T-helper 2 cell treated with Interferon-gamma antibody and Interleukin-4, amounts not matched to agents 100 ng/mL and 5 ng/mL, for 36 hours (primary cell): Measurements from ENCODE around the gene SLC38A4. TPM values are rescaled to one million over a fixed set of nuclear protein-coding genes. Genes with fewer than 3 reads are reported as not detected.

ENCODE experiments used
- intact Hi-C: fragments of 100-400 bp; cut with micrococcal nuclease; formaldehyde crosslinking; loops from one replicate; pipeline ENCODE4 v1.15.1; 2023
- total RNA-seq: library from RNA; stranded (reverse); gene quantifications from 2 replicates; pipeline ENCODE4 v1.2.3, GENCODE V29; 2022

The SLC38A4 gene
- total RNA-seq, 1 donor from 2014 or later, result not detected

- intact Hi-C loops, result no loop called here
Measured at GRCh38 chr12:46815809-46816208, 10.0 kb downstream of the SLC38A4 start.

- intact Hi-C loops, result no loop called here
Measured at GRCh38 chr12:46814143-46814542, 11.7 kb downstream of the SLC38A4 start.

GRCh38 chr12:46811185-46811584 lies 14.6 kb downstream of the SLC38A4 start:
- intact Hi-C loops, result no loop called here

- intact Hi-C loops, result no loop called here
Measured at GRCh38 chr12:46808955-46809697, 16.7 kb downstream of the SLC38A4 start.

- intact Hi-C loops, result no loop called here
Measured at GRCh38 chr12:46808317-46808716, 17.5 kb downstream of the SLC38A4 start.

- intact Hi-C loops, result no loop called here
Measured at GRCh38 chr12:46804054-46804453, 21.7 kb downstream of the SLC38A4 start.

GRCh38 chr12:46803517-46803916 lies 22.3 kb downstream of the SLC38A4 start:
- intact Hi-C loops, result no loop called here

GRCh38 chr12:46801293-46801692 lies 24.5 kb downstream of the SLC38A4 start:
- intact Hi-C loops, result no loop called here

- intact Hi-C loops, result no loop called here
Measured at GRCh38 chr12:46800160-46800559, 25.6 kb downstream of the SLC38A4 start.

- intact Hi-C loops, result no loop called here
Measured at GRCh38 chr12:46798648-46799047, 27.1 kb downstream of the SLC38A4 start.

GRCh38 chr12:46798056-46798455 lies 27.7 kb downstream of the SLC38A4 start:
- intact Hi-C loops, result no loop called here

GRCh38 chr12:46795988-46796387 lies 29.8 kb downstream of the SLC38A4 start:
- intact Hi-C loops, result no loop called here

- intact Hi-C loops, result no loop called here
Measured at GRCh38 chr12:46794593-46795190, 31.1 kb downstream of the SLC38A4 start.

- intact Hi-C loops, result no loop called here
Measured at GRCh38 chr12:46792925-46793324, 32.9 kb downstream of the SLC38A4 start.

GRCh38 chr12:46790066-46790465 lies 35.7 kb downstream of the SLC38A4 start:
- intact Hi-C loops, result no loop called here

GRCh38 chr12:46788072-46788887 lies 37.5 kb downstream of the SLC38A4 start:
- intact Hi-C loops, result no loop called here

- intact Hi-C loops, result no loop called here
Measured at GRCh38 chr12:46787496-46788055, 38.2 kb downstream of the SLC38A4 start.

- intact Hi-C loops, result no loop called here
Measured at GRCh38 chr12:46786774-46787173, 39.0 kb downstream of the SLC38A4 start.

- intact Hi-C loops, result no loop called here
Measured at GRCh38 chr12:46785382-46785781, 40.4 kb downstream of the SLC38A4 start.

- intact Hi-C loops, result no loop called here
Measured at GRCh38 chr12:46783871-46784270, 41.9 kb downstream of the SLC38A4 start.

- intact Hi-C loops, result no loop called here
Measured at GRCh38 chr12:46779879-46780278, 45.9 kb downstream of the SLC38A4 start.

GRCh38 chr12:46779063-46779462 lies 46.7 kb downstream of the SLC38A4 start:
- intact Hi-C loops, result no loop called here
